GM12873 (cell line): ENCODE results near the gene BCAS3.

ENCODE experiments used
- TF ChIP-seq, protein P1 (sequence below): IDR thresholded peaks from 2 replicates; pipeline ENCODE4 v1.5.1; 2012; ENCODE audit warnings: low read depth, mild to moderate bottlenecking, moderate library complexity, low read length, control low read depth; ENCODE audit not compliant: insufficient read depth; ENCODE audit errors: missing control alignments

BCAS3 gene

GRCh38 chr17:61331178-61331577, 653.5 kb downstream of the BCAS3 start:
- TF ChIP-seq, protein P1, sequence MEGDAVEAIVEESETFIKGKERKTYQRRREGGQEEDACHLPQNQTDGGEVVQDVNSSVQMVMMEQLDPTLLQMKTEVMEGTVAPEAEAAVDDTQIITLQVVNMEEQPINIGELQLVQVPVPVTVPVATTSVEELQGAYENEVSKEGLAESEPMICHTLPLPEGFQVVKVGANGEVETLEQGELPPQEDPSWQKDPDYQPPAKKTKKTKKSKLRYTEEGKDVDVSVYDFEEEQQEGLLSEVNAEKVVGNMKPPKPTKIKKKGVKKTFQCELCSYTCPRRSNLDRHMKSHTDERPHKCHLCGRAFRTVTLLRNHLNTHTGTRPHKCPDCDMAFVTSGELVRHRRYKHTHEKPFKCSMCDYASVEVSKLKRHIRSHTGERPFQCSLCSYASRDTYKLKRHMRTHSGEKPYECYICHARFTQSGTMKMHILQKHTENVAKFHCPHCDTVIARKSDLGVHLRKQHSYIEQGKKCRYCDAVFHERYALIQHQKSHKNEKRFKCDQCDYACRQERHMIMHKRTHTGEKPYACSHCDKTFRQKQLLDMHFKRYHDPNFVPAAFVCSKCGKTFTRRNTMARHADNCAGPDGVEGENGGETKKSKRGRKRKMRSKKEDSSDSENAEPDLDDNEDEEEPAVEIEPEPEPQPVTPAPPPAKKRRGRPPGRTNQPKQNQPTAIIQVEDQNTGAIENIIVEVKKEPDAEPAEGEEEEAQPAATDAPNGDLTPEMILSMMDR: no peak

- TF ChIP-seq, protein P1: no peak
Measured at GRCh38 chr17:61331886-61332285, 654.2 kb downstream of the BCAS3 start.

DNA sequence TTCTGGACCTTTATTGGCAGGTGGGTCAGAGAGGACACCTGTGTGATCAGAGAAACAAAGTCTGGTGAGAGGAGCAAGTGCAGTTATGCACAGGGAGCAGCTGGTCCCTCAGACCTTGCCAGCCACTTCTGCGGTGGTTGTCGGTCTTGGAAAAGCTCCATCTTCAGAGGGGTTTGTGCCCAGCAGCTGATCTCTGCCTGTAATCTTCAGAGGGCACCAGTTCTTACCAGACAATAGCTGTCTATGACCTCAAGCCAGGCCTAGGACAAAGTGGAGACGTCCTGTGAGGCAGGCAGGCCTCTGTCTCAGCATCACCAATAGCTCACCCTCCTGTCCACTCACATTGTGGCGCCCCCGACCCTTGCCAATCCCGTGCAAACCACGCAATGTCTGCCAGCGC, 655.5 kb downstream of the BCAS3 start:
- TF ChIP-seq, protein P1: no peak

DNA sequence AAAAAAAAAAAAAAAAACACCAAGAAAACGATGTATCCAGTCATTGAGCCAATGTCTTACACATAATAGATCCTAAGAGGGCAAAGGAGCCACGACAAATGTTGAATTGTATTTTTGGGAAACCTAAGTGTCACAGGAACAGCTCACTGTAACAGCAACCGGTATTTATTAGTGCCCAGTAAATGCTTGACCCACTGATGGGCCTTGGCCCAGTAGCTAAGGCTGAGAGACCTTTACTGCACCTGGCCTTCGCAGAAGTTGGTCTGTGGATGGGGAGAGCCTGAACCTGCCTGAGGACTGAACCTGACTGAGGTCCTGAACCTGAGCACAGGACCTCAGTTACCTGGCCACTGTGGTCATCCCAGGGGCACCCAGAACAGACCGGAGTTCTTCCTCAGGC, 657.0 kb downstream of the BCAS3 start:
- TF ChIP-seq, protein P1: no peak

DNA sequence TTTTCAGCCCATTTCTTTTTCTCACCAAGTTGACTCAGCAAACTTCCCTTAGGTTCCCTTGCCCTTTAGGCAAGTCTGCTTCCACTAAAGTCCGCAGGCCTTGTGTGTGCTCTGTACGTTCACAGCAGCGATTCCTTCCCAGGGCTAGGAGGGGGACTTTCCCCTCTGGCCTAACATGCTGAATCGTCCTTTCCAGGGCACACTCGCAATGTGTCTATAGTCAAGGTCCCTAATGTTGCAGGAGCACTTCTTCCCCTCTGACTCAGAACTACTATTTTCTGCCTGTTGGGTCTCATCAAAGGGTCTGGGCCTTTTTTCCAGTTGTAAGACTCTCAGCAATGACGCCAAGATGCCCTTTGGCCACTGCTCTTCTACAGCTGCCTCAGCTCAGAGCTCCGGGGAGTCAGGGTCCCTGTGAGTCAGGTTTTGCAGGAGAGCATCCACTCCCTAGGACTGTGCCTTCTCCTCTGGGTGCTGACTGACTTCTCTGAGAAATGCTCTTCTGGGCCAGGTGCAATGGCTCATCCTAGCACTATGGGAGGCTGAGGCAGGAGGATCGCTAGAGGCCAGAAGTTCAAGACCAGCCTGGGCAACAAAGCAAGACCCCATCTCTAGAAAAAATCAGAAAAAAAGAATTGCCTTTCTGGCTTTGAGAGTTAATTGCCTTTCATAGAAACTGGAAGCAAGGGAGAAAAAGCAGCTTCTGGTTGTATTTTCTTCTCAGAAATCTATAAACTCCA, 657.6 kb downstream of the BCAS3 start:
- TF ChIP-seq, protein P1: no peak

DNA sequence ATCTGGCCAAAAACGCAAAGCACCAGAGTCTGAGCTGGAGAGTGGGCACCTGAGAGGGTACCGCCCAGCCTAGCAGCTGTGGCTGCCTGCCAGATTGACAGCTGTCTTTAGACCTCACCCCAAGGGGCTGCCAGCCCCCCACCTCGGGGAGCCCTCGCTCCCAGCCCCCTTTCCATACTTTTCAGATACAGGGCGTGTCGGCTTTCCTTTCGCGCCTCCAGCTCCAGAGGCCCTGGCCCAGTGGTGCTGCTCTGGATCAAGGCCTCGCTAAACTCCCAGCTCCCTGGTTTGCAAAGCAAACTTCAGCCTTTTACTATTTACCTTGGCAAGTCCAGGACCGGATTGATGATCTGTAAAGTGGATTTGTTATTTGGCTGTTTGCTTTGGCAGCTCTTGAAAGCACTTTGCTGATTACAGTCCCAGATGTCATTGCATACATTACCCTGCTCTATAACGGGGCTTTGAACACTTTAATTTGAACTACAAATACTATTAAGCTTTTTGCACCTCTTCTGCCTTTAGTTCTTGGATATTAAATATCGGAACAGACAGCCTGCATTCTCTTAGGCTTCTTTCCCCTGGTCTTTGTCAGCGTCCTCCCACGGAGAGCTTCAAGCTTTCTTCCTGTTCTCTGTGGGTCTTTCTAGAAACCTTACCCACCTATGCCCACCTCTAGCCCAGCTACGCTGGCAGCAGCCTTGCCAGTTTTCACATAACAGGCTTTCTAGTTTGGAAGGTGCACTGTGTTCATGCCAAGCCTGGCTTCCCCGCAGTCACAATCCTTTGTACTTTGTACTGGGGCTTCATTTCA, 658.4 kb downstream of the BCAS3 start:
- TF ChIP-seq, protein P1: no peak

DNA sequence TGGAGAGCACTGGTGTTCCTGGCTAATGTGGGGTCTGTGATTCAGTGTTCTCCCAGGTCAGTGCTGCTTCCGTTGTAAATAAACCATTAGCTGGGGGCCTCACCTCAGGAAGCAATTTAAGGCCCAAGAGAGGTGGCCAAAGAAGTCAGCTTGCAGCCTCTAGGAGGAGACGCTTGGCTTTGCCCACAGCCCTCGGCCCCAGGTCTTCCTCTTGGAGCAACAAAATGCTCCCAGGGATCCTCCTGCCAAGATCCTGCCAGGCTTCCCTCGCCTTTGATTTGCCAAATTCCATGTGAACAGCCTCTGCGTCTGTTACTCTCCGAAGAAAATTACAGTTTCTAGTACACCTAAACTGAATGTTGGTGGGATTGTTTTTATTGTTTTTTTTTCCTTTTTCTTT, 659.6 kb downstream of the BCAS3 start:
- TF ChIP-seq, protein P1: no peak
